Ecto neural progenitor cell (in vitro differentiated cells): ENCODE measurements around the gene UBLCP1.
"Not testable (repeated sequence)": the region's sequence is repeated elsewhere in the genome, so short reads cannot be mapped to it uniquely, and the experiment has no call there.

Source experiments
- DNase-seq: peaks from one replicate; pipeline ENCODE4 v3.0.0-alpha.2; 2018; ENCODE audit warnings: low spot score

Gene UBLCP1

GRCh38 chr5:159262859-159263568, at the start of gene UBLCP1:
Gene UBLCP1 (plus strand): TSS chr5:159263290. CDS start chr5:159268916, 5,626 bp downstream.
- peak; percentile 83 for DNase-seq

DNA sequence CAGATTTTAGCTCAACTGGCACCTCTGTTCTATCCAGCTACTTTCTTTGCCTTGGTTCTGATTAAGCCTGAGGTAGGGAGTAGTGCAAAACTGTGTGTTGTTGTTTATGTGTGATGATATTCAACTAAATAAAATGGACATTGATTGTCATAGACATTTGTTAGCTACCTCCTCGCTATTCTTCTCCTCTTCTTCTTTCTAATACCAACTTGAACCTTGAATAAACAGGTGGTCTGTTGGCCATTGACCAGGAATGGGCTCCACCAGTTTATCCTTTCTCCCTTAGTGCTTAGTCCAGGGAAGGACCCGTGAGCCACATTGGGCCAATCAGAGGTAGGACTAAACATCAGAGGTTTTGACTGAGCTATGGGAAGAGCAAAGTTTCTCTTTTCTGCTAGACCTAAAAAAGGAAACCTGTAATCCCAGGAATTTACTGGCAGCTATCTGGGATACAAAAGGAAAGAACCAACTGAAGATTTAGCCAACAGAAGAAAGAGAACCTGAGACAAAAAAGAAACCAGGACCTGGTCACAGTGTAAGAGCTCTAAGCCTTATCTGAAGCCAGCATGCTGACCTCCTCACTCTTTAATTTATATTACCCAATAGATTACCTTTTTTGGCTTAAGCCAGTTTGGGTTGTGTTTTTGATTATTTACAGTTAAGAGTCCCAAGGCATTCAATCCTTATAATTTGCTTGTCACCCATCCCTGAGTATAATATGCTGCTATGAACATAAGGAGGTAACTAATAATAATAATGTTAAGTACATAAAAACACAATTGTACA, 48.4 kb upstream of the UBLCP1 start:
- DNase-seq, result no peak

DNA sequence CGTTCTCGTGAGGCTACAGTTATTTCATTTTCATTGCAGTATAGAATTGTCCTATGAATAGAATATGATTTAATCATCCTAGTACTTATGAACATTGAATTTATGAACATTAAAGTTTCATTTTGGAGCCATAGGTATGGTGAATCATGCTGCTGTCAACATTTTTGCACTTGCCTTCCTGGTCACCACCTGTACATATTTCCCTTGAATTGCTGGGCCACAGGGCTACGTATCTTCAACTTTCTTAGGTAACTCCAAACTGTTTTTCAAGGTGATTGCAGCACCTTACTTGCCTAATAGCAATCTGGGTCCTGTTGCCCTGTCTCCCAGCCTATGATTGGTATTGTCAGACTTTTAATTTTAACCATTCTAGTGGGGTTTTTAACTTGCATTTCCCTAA, 47.2 kb upstream of the UBLCP1 start:
- DNase-seq, result no peak

DNA sequence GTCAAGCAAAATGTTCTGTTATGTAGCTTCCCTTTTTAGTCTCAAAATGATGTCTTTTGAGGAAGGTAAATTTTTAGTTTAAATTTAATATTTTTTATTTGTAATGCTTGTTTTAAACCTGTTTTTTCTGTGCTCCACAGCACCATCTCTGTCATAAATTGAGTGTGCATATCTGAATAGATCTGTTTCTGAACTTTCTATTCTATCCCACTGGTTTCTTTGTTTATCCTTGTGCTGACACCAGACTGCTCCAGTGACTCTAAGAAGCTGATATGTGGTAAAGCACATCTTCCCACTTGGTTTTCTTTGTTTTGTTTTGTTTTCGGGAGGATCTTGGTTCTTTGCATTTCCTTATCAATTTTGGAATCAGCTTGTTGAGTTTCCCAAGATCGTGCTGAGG, 46.6 kb upstream of the UBLCP1 start:
- DNase-seq, result no peak

DNA sequence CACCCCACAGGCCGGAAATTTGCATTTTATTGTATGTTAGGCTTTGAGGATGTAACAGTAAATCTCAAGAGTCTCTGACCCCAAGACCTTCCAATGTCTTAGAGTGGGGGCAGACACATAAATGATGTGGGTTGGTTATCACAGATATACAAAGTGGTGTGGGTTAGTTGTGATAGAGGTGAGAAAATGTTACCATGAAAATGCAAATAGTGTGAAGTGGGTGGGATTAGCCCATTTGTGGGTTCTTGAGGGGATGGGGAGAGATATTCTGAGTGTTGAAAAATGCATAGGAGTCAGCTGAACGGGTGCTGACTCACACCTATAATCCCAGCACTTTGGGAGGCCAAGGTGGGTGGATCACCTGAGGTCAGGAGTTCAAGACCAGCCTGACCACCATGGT, 45.9 kb upstream of the UBLCP1 start:
- no peak for DNase-seq

DNA sequence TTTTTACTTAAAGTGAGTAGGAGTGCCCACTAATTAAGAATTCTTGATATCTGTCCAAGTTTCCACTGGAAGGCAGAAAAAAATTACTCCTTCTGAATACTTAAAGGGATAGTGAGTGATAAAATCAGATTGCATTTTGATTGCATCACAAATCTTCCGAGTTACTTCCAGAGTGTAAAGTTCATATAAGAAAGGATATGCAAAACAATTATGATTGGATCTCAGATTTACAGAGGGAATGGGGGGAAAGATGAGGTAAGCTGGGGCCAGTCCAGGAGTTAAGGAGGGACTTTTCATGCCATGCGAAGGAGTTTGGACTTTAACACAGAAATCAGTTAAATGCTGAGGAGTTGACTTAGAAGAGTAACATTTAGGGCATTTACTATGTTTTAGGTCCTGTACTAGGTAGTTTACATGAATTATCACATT, 44.5 kb upstream of the UBLCP1 start:
- no peak for DNase-seq

- no peak for DNase-seq
These were observed 42.9 kb upstream of the UBLCP1 start for GRCh38 chr5:159220206-159220605.

GRCh38 chr5:159223469-159223868, 39.6 kb upstream of the UBLCP1 start:
- no peak for DNase-seq

- DNase-seq, result no peak
These were observed 38.6 kb upstream of the UBLCP1 start for GRCh38 chr5:159224471-159224870.

- no peak for DNase-seq
These were observed 36.6 kb upstream of the UBLCP1 start for GRCh38 chr5:159226451-159226850.

- DNase-seq, result no peak
These were observed 35.6 kb upstream of the UBLCP1 start for GRCh38 chr5:159227452-159227851.

DNA sequence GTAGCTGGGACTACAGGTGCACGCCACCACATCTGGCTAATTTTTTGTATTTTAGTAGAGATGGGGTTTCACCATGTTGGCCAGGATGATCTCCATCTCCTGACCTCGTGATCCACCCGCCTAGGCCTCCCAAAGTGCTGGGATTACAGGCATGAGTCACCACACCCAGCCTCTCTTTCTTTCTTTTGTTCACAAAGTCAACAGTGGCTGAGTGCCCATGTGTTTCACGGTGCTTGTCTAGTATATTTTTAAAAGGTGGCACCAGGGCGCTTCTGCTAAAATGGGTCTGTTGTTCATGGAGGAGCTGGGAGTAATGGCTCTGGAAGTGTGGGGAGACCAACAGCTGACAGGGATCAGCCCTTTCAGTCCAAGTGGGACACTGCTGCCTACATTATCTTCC, 35.0 kb upstream of the UBLCP1 start:
- not testable (repeated sequence) for DNase-seq

DNA sequence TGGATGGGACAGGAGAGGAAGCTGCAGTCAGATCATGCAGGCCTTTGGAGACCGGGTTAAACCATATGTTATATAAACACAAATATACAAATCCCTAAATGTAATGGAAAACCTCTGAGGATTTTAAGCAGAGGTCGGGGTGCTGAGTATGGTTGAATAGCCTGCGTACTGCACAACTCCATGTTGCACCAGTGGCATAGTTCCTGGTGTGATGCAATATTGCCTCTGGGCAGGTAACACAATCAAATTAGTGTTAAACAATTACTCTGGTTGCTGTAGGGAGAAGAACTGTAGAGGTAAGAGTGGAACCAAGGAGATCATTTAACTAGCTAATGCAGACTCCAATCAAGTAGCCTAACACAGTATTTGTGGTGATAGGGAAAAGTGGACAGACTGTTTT, 32.4 kb upstream of the UBLCP1 start:
- DNase-seq, result no peak

GRCh38 chr5:159231167-159231566, 31.9 kb upstream of the UBLCP1 start:
- no peak for DNase-seq

GRCh38 chr5:159235871-159236520, 27.1 kb upstream of the UBLCP1 start:
- DNase-seq, result not testable (repeated sequence)

- no peak for DNase-seq
These were observed 22.7 kb upstream of the UBLCP1 start for GRCh38 chr5:159240301-159240870.

- no peak for DNase-seq
These were observed 21.0 kb upstream of the UBLCP1 start for GRCh38 chr5:159241946-159242552.

- no peak for DNase-seq
These were observed 20.4 kb upstream of the UBLCP1 start for GRCh38 chr5:159242656-159243055.

- no peak for DNase-seq
These were observed 19.7 kb upstream of the UBLCP1 start for GRCh38 chr5:159243385-159243784.

DNA sequence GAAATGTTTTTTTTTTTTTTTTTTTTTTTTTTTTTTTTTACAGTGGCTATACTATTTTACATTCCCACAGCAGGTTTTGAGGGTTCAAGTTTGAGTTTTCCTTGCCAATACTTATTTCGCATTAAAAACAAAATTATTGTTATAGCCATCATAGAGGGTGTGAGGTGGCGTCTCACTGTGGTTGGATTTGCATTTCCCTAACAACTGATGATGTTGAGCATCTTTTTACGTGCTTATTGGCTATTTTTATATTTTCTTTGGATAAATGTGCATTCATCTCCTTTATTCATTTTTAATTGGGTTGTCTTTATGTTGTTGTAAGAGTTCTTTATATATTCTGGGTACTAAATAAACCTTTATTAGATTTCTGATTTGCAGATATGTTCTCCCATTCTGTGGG, 18.9 kb upstream of the UBLCP1 start:
- DNase-seq, result no peak

GRCh38 chr5:159244890-159245289, 18.2 kb upstream of the UBLCP1 start:
- no peak for DNase-seq

DNA sequence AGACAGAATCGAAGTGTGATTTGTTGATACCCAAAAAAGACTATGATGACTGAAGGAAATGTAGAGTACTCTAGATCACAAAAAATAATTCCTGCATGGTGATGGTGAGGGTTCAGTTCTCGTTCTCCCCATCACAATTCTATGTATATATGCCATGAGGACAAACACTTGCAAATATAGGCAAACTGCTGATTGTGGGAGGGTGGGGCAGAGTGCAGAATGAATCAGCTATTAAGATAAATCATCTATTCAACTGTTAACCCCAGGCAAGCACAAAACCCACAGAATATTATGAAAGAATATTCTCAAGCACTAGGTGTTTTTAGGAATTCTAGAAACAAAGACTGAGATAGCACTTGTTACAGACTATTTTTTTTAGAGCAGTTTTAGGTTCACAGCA, 13.9 kb upstream of the UBLCP1 start:
- DNase-seq, result no peak
